GM15510 (cell line): ENCODE data around the gene PWWP2A.

Experiments
- POLR2A ChIP-seq: IDR thresholded peaks from 3 replicates; pipeline ENCODE4 v1.6.1; 2011; ENCODE audit warnings: borderline replicate concordance; ENCODE audit not compliant: insufficient read length; ENCODE audit errors: extremely low read depth

PWWP2A gene

DNA sequence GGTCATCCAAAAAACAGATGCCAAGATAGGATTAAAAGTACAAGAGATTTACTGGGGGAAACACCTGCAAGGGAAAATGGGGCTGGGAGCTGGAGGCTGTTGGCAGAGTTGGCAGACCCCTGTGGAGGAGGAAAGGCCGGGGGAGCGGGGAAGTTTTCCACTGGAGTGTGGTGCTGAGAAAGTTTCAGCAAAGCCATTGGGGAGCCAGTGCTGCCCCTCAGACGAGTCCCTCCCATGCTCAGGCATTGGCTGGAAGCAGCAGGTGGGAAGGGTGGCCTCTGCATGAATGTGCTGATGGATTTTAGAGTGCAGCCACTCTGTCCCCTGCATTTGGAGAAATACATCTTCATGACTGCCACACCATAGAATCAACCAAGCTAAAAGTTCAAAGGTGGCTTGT, 57.5 kb downstream of the PWWP2A start:
- no peak for TF ChIP-seq POLR2A

DNA sequence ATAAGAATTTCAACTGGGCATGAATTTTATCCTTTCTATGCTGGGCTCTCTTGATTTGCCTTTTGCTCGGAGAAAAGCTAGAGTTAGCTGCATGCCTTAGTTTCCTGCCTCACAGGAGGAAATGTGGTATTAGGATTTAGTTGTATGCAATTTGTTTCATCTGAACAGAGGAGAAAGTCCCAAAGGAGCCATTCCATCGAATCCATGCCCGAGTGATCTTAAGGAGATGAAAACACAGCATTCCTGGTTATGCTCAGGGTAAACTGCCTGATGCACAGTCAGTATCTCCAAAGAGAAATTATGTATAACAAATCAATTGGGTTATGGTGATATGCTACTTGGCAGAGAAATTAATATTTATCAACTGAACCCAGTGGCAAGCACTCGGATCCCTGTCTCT, 59.2 kb downstream of the PWWP2A start:
- no peak for TF ChIP-seq POLR2A

DNA sequence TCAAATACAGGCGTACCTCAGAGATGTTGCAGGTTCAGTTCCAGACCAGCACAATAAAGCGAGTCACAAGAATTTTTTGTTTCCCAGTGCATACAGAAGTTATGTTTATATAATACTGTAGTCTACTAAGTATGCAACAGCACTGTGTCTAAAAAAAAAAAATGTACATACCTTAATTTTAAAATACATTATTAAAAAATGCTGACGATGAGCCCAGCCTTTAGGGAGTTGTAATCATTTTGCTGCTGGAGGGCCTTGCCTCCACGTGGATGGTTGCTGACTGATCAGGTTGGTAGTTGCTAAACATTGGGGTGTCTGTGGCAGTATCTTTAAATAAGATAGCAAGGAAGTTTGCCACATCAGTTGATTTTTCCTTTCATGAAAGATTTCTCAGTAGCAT, 62.0 kb downstream of the PWWP2A start:
- TF ChIP-seq POLR2A = no peak

DNA sequence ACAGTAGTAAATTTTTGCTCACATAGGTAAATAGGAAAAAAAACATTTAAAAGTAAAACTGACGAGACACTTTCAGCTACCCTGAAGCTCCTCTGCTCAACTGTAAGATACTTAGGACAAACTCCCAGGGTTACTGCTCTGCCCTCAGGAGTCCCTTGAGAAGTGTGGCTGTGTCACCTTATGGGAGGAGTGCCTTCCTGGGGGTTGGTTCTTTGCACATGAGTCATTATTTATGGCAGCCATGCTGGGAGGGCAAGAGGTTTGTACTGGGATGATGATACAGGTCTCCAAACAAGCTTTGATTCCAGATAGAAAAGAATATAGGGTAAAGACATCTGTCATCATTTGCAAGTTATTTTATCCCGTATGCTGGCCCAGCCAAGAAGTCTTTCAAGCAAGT, 64.4 kb downstream of the PWWP2A start:
- no peak for TF ChIP-seq POLR2A

DNA sequence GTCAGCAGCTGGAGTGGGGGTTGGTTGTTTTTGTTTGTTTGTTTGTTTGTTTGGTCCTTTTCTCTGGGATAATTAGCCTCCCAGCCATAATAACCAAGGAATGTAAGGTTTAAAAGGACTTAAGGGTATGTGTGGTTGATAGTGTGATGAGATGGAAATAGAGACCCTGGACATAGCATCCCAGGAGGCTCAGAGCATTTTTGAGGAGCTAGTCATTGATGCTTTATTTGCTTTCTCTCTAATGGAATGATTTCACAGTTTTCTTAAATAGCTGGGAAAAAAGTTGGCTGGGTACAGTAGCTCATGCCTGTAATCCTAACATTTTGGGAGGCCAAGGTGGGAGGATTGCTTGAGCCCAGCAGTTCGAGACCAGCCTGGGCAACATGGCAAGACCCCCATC, 65.2 kb downstream of the PWWP2A start:
- no peak for TF ChIP-seq POLR2A

DNA sequence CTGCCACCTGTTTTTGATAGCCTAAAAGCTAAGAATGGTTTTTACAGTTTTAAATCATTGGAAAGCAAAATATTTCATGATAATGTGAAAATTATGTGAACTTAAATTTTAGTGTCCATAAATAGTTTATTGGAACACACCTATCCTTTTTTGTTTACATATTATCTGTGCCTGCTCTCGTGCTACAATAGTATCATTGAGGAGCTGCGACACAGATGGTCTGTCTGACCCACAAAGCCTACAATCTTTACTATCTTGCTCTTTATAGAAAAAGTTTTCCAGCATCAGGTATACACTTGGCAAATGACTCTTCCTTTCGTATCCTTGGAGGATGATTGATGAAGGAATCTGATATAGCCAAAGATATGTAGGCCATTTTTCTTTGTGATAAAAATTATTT, 70.2 kb downstream of the PWWP2A start:
- no peak for TF ChIP-seq POLR2A

DNA sequence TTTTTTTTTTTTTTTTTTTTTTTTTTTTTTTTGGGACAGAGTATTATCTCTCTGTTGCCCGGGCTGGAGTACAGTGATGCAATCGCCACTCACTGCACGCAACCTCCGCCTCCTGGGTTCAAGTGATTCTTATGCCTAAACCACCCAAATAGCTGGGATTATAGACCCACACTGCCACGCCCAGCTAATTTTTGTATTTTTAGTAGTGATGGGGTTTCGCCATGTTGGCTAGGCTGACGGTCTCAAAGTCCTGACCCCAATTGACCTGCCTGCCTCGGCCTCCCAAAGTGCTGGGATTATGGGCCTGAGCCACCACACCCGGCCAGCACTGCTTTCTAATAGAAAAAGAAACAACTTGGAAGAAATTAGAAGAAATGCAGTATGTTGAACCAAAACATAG, 71.1 kb downstream of the PWWP2A start:
- no peak for TF ChIP-seq POLR2A

DNA sequence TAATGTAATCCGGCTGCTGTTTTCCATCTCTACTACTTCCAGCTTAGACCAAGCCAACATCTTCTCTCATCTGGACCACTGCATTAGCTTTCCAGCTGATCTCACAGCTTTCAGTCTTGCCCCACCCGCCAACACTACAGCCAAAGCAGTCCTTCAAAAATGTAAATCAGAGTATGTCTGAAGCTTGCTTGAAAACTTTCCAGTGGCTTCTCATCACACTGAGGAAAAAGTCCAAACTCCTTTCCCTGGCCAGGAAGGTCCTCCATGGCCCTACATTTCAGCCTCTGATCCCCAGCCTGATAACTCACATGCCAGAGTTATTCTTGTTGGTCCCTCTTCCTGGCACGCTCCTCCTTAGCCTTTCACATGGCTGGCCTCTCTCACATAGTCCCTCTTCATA, 71.8 kb downstream of the PWWP2A start:
- TF ChIP-seq POLR2A = no peak

DNA sequence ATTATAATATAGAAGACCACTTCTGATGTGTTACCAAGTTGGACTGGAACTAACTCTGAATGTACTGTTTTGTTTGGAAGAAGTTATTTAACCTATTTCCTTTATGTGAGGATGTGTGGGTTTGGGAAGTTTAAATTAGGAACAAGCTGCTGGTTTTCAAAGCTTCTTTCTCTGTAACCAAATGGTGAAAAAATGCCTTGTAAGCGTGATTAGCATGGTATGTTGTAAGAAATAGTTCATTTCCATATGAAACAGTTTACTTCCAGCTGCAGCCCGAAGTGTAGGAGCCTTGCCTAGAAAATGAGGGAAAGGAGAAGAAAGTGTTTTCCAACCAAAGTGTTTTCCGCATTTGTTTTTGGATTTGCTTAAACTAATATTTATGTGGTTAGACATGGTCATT, 74.3 kb downstream of the PWWP2A start:
- no peak for TF ChIP-seq POLR2A

DNA sequence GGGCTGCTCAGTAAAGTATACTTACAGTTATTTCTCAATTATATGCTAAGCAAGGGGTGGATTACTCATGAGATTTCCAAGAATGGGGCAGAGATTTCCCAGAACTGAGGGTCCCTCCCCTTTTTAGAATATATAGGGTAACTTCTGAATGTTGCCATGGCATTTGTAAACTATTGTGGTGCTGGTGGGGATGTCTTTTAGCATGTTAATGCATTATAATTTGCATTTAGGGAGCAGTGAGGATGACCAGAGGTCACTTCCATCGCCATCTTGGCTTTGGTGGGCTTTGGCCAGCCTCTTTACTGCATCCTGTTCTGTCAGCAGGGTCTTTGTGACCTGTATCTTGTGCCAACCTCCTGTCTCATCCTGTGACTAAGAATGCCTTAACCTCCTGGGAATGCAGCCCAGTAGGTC, 74.9 kb downstream of the PWWP2A start:
- TF ChIP-seq POLR2A = no peak

DNA sequence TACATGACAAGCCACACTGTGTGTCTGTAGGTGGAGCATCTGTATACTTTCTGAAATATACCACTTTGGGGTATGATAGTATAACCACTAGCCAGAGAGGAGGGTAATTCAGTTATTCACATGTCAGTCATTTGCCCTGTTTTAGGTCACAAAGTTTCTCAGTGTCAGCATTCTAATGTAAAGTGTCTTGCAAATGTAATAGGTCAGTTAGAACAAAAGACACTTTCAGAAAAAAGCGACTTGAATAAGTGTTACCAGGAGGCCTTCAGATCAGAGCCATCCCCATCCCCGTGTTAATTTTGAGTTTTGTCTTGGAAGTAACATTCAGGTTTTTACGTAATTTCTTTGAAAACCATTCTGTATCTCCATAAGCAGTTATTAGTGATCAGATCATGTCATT, 76.6 kb downstream of the PWWP2A start:
- no peak for TF ChIP-seq POLR2A
